IPS DF 4.7 (cell line): ENCODE data around the gene GPR176.

Experiments used
- DNase-seq: peaks from one replicate; pipeline ENCODE4 v3.0.0-alpha.2; 2013; ENCODE audit warnings: low spot score; ENCODE audit errors: extremely low read depth

GPR176 gene

GRCh38 chr15:39919748-39920509, at the start of gene GPR176:
Gene GPR176, minus strand, starts transcription at chr15:39920266. Its CDS starts 240 bp downstream, at chr15:39920026.
- no peak for DNase-seq

- no peak for DNase-seq
Observed at GRCh38 chr15:39969002-39969394, 48.9 kb upstream of the GPR176 start.

GRCh38 chr15:39968273-39969001, 48.4 kb upstream of the GPR176 start:
- DNase-seq, result no peak

GRCh38 chr15:39966521-39966920, 46.5 kb upstream of the GPR176 start:
- DNase-seq, result no peak

- no peak for DNase-seq
Observed at GRCh38 chr15:39963786-39964185, 43.7 kb upstream of the GPR176 start.

GRCh38 chr15:39961051-39961450, 41.0 kb upstream of the GPR176 start:
- DNase-seq, result no peak

GRCh38 chr15:39960411-39960810, 40.3 kb upstream of the GPR176 start:
- no peak for DNase-seq

- DNase-seq, result no peak
Observed at GRCh38 chr15:39959411-39959810, 39.3 kb upstream of the GPR176 start.

GRCh38 chr15:39957481-39957880, 37.4 kb upstream of the GPR176 start:
- DNase-seq, result no peak

- DNase-seq, result no peak
Observed at GRCh38 chr15:39953521-39953920, 33.5 kb upstream of the GPR176 start.

GRCh38 chr15:39951561-39951960, 31.5 kb upstream of the GPR176 start:
- no peak for DNase-seq

- no peak for DNase-seq
Observed at GRCh38 chr15:39948817-39949216, 28.8 kb upstream of the GPR176 start.

GRCh38 chr15:39947401-39948197, 27.5 kb upstream of the GPR176 start:
- no peak for DNase-seq

GRCh38 chr15:39946862-39947261, 26.8 kb upstream of the GPR176 start:
- DNase-seq, result no peak

- DNase-seq, result no peak
Observed at GRCh38 chr15:39944726-39945125, 24.7 kb upstream of the GPR176 start.

- no peak for DNase-seq
Observed at GRCh38 chr15:39942753-39943150, 22.7 kb upstream of the GPR176 start.

- no peak for DNase-seq
Observed at GRCh38 chr15:39942101-39942752, 22.2 kb upstream of the GPR176 start.

- DNase-seq, result no peak
Observed at GRCh38 chr15:39939487-39940452, 19.7 kb upstream of the GPR176 start.

- DNase-seq, result no peak
Observed at GRCh38 chr15:39937696-39938095, 17.6 kb upstream of the GPR176 start.

GRCh38 chr15:39936681-39937080, 16.6 kb upstream of the GPR176 start:
- no peak for DNase-seq
